ENCODE data around the gene SULT1A1.

GRCh38 chr16:28623172-28623711 lies 13.4 kb upstream of the SULT1A1 start:
- TF ChIP-seq EZH2 (IDR thresholded peaks at IDR 0.05; ENCODE audit: borderline replicate concordance, low read length) = no peak
- no peak for TF ChIP-seq CTCF (IDR thresholded peaks at IDR 0.05; ENCODE audit: low read length)
